GM18498 (cell line): ENCODE results near the gene VEZF1.

ENCODE experiments used
- ATAC-seq: cut with Tn5 transposase; IDR thresholded peaks from one replicate; pipeline ENCODE4 v1.9.1; 2021; ENCODE audit warnings: mild to moderate bottlenecking, moderate library complexity; ENCODE audit not compliant: unreplicated experiment

Gene VEZF1

GRCh38 chr17:57999496-58000017, 11.5 kb upstream of the VEZF1 start:
- ATAC-seq: no peak

- ATAC-seq: no peak
These were observed 11.0 kb upstream of the VEZF1 start for GRCh38 chr17:57999010-57999495.

- no peak for ATAC-seq
These were observed 9.2 kb upstream of the VEZF1 start for GRCh38 chr17:57997085-57997809.

GRCh38 chr17:57995076-57995956, 7.3 kb upstream of the VEZF1 start:
- peak; percentile 77 for ATAC-seq

- ATAC-seq: no peak
These were observed 6.4 kb upstream of the VEZF1 start for GRCh38 chr17:57994436-57994835.

- ATAC-seq: no peak
These were observed 5.7 kb upstream of the VEZF1 start for GRCh38 chr17:57993471-57994365.

GRCh38 chr17:57991537-57991936, 3.5 kb upstream of the VEZF1 start:
- no peak for ATAC-seq

GRCh38 chr17:57990037-57990436, 2.0 kb upstream of the VEZF1 start:
- no peak for ATAC-seq

GRCh38 chr17:57988301-57989250, 522 bp upstream of the VEZF1 start:
- ATAC-seq: peak; percentile 81

GRCh38 chr17:57986841-57987580, 1.0 kb downstream of the VEZF1 start:
- peak; percentile 6 for ATAC-seq

- ATAC-seq: no peak
These were observed 2.4 kb downstream of the VEZF1 start for GRCh38 chr17:57985675-57985974.

- no peak for ATAC-seq
These were observed 2.9 kb downstream of the VEZF1 start for GRCh38 chr17:57984936-57985674.

GRCh38 chr17:57984261-57984890, 3.7 kb downstream of the VEZF1 start:
- no peak for ATAC-seq

- no peak for ATAC-seq
These were observed 4.6 kb downstream of the VEZF1 start for GRCh38 chr17:57983446-57983845.

- no peak for ATAC-seq
These were observed 5.4 kb downstream of the VEZF1 start for GRCh38 chr17:57982452-57983170.

- no peak for ATAC-seq
These were observed 7.5 kb downstream of the VEZF1 start for GRCh38 chr17:57980522-57980921.

GRCh38 chr17:57979076-57979475, 9.0 kb downstream of the VEZF1 start:
- ATAC-seq: no peak
